Measurements from ENCODE around the gene INTS14.
"Not testable (repeated sequence)": the region's sequence is repeated elsewhere in the genome, so short reads cannot be mapped to it uniquely, and the experiment has no call there.

The INTS14 gene

DNA sequence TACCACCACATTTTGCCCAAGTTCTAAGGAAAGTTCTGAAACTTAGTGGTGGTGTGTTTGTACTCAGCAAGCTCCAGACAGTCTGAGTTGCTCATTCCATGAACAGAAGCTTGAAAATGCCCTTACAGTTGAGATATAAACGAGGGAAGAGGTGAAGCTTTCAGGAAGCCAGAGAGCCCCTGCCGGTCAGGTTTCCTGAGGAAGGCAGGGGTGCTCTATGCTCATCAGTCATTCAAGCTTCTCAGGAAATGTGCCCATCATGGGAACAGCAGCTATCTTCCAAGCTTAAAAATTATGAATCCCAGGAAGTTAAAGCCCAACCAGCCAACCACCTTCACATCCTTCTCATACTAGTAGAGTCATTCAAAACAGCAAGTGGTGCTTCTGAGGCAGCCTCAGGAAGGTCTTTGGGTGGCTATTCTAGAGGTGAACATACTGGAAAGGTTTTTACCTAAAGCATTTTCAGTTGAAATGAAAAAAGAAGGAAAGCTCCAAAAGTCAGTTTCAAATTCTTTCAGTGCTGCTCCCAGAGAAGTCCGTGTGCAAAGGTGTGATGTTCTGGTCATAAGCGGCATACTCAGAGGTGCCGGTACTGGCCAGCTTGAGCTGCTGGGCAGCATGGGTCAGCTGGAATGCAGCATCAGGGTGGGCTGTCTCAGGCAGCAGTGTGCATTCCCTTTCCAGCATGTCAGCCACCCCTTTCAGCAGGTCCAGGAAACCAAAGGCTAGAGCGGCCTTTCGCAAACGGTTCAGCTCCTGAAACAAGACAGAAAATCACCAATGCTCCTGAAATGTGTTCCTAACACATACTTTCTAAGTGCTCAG lies 31.8 kb downstream of the INTS14 start:
- no peak for DNase-seq (ENCODE audit: low read depth)

DNA sequence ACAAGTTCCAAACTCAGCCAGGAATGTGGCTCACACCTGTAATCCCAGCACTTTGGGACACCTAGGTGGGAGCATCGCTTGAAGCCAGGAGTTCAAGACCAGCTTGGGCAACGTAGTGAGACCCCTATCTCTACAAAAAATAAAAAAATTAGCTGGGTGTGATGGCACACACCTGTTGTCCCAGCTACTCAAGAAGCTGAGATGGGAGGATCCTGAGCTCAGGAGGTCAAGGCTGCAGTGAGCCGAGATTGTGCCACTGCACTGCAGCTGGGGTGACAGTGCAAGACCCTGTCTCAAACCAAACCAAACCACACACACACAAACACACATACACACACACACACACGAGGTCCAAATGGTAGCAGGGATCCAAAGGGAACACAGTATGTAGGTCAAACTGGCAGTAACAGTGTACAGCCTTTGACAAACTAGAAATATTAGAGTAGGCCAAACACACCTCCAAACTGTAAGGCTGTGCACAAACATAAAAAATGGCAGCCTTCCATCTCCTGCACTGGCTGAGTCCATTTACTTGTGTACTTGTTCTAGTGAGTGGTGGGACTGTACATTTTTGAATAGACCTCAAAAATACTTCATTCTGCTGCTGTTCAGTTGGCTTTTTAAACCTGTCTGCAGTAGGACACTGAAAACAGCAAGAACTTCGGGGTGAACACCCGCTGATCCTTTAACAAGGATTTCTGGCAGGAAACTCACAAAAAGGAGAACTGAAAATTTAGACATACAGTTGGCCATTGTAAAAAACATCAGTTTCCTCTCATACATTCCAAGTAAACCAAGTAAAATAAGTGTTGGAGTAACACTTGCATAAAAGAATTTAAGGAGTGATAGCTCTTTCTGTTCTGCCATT lies 33.6 kb downstream of the INTS14 start:
- no peak for DNase-seq (ENCODE audit: low read depth)

DNA sequence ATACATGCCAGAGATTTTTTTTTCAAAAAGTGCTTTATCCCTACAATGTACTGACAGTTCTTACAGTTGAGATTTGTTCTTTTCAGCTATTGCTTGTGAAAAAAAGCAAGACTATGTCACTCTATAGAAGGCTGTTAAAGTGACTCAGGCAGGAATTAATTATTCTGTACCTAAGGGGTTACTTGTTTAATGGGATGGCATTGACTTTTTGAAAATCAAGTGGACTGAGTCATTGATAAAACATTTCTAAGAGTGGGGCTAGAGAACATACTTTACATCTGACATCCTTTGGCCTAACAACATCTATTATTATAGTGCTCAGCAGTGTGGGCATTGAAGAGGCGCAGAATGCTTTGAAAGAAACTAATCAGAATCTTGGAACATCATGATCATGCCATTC lies 34.3 kb downstream of the INTS14 start:
- DNase-seq (ENCODE audit: low read depth): no peak

DNA sequence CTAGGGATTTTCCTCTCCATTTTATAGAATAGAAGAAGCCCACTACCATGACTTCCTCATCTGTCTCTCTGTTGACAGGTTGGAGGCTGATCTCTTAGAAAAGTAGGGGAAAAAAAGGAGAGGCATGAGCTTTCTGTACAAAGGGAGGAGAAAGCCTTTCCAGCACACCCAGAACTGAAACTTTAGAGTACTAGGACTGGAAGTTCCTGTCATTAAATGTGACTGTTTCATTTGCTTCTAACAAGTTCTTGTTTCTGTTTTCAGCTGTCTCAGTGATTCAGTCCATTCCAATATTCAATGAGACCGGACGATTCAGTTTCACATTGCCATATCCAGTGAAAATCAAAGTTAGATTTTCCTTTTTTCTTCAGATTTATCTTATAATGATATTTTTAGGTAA lies 39.0 kb downstream of the INTS14 start:
- no peak for DNase-seq (ENCODE audit: low read depth)

DNA sequence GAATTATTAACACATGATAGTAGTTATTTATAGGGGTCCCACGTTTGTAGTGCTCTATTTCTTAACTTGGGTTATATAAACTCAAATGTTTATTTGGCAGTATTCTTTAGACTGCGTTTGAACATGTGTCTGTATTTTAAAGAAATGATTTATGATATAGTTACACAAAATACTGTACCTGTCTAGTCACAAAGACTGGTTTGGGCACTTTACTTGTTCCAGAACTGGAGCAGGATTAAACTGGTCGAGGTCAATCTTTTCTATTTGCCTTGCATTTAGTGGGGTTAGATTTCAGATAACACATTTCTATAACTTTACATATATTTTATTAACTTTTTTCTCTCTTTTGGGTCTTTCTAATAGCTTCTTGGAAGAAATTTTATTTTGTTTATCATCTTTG lies 41.2 kb downstream of the INTS14 start:
- DNase-seq (ENCODE audit: low read depth): no peak

DNA sequence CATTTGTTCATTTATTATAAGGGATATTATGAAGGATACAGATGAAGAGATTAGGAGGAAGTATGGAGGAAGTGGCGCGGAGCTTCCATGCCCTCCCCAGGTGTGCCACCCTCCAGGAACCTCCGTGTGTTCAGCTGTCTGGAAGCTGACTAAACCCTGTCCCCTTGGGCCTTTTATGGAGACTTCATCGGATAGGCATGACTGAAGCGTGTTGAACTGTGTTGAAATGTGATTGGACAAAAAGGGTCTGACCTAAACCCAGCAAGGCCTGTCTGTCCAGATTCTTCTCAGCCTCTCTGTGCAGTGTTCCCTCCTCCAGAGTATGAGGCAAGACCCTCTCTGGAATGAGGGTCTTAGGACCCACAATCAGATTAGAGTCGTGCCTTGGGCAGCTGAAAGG lies 49.0 kb downstream of the INTS14 start:
- no peak for DNase-seq (ENCODE audit: low read depth)

DNA sequence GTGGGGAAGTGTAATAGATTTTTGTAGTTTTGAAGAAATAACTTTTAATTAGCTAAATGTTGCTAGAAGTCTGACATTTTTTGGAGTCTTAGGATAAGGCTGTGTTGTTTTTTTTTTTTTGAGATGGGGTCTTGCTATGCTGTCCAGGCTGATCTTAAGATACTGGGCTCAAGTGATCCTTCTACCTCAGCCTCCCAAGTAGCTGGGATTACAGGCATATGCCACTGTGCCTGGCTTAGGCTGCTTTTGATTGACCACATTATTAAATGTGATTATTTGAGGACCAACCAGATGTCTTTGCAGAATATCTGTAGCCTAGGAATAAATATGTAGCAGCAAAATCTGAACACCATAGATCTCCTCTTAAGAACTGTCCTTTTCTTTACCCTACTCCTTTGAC lies 51.0 kb downstream of the INTS14 start:
- DNase-seq (ENCODE audit: low read depth): no peak

DNA sequence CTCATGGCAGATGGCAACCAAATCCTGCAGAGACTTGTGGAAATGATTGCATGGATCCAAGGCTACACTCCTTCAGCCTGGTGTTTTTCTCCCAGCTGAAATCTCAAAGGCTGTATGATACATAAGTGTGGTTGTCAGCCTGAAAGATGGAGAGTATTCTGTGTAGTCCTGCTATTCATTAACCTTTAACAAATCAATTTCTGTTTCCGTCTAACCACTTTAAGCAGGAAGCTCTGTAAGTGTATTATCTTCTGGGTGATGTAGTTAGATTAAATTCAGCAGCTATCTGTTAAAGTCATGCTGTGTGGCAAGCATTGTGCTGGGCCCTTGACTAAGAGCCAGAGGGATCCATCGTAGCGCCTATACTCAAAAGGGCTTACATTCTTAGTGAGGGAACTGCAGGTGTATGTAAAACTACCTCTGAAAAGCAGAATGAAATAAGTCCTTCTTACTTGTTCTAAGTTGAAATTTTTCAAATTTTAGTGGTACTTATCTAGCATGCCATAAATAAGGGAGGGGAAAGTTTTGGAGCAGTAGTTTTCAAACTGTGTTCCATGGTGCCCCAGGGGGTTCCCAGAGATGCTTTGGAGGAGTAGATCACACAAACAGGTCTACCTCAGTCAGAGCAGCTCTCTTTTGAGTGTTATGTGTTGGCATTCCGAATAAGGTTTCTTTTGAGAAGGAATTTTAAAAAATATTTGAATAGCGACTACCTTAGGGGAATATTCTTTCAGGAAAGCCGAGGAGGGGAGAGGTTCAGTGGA lies 51.8 kb downstream of the INTS14 start:
- no peak for DNase-seq (ENCODE audit: low read depth)

DNA sequence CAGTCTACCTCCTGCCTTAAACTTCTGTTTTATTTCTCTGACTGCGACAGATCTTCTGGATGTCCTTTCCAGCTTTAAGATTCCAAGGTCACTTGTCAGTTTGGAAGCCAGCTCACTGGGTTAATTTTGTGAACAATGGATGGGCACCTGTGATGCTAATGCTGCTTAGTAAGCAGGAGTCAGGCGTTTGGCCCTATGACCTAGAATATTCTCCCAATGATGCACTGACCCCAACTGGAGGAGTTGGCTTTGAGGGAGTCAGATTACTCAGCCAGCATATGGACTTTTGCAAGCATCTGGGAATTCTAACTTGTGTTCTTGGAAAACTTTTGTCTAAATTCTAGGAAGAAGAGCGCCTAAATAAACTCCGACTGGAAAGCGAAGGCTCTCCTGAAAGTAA lies 52.6 kb downstream of the INTS14 start:
- DNase-seq (ENCODE audit: low read depth): no peak

DNA sequence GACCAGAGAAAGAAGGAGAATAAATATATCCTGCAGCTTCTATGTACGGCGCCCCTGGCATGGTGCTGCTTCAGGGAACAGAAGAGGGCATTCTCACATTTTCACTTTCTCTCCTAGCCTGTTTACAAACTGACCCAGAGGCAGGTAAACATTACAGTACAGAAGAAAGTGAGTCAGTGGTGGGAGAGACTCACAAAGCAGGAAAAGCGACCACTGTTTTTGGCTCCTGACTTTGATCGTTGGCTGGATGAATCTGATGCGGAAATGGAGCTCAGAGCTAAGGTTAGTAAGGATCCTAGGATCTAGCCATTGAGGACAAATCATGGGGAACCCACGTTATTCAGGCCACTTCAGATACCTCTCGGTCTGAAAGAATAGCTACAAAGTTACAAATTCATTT lies 54.3 kb downstream of the INTS14 start:
- no peak for DNase-seq (ENCODE audit: low read depth)

DNA sequence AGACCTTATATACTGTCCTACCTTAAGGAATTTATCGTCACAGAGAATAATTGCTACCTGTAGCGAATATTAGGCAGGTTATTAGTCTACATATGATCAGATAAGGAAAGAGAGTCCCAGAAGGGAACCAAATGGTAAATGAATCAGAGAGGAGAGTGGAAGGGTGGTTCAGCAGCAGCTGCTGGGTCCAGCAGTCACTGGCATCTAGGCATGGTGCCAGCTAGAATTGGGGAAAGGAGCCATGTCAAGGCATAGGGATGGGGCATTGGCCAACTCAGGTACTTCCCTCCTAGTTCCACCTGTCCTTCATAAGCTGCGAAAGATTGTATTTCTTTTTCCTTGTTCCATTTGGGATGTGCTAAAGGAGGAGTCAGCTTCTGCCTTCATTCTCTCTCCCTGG lies 57.2 kb downstream of the INTS14 start:
- DNase-seq (ENCODE audit: low read depth): no peak

DNA sequence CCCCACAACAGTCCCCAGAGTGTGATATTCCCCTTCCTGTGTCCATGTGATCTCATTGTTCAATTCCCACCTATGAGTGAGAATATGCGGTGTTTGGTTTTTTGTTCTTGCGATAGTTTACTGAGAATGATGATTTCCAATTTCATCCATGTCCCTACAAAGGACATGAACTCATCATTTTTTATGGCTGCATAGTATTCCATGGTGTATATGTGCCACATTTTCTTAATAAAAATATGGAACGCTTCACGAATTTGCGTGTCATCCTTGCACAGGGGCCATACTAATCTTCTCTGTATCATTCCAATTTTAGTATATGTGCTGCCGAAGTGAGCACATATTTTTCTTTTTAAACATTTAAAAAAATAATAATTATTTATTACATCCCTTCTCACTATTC lies 58.1 kb downstream of the INTS14 start:
- not testable (repeated sequence) for DNase-seq (ENCODE audit: low read depth)

DNA sequence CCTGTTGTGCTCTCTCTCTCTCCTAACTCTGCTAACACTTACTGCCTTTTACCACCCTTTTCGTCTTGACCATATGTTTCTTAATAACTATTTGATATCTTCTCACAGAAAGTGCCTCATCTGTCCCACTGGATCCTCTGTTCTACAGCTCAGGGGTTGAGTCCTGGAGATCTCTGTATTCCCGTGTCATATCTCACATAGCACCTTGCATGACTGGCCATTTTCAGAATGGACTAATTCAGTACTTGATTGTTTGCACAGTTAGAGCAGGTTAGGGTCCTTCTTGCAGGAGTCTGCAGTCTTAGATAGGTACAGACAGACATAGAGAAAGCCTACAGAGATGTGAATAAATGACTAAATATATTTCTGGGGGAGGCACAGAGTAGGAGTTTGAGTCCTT lies 59.7 kb downstream of the INTS14 start:
- DNase-seq (ENCODE audit: low read depth): no peak

DNA sequence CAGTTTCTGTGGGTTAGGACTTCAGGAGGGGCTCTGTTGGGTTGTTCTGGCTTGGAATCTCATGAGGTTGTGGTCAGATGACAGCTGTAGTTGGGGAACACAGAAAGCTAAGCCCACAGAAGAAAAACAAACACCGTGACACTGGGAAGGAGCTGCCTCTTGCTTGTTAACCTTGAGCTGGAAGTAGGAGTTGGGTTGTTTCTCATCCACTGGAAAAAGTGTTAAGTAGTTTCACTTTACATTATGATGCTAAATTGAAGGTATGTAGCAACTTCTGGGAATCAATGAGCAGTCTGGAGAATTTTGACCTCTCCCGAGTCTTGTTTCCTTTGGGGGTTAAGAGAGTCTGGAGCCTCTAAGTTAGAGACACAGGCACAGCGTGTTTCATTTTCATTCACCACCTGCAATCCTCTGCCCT lies 60.2 kb downstream of the INTS14 start:
- no peak for DNase-seq (ENCODE audit: low read depth)

DNA sequence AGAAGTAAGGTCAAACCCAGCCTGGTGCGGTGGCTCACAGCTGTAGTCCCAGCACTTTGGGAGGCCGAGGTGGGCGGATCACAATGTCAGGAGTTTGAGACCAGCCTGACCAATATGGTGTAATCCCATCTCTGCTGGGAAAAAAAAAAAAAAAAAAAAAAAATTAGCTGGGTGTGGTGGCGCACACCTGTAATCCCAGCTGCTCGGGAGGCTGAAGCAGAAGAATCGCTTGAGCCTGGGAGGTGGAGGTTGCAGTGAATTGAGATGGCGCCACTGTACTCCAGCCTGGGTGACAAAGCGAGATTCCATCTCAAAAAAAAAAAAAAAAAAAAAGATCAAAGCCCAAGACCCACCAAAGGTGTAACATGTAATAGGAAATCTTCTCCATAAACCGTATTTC lies 61.6 kb downstream of the INTS14 start:
- DNase-seq (ENCODE audit: low read depth): not testable (repeated sequence)

DNA sequence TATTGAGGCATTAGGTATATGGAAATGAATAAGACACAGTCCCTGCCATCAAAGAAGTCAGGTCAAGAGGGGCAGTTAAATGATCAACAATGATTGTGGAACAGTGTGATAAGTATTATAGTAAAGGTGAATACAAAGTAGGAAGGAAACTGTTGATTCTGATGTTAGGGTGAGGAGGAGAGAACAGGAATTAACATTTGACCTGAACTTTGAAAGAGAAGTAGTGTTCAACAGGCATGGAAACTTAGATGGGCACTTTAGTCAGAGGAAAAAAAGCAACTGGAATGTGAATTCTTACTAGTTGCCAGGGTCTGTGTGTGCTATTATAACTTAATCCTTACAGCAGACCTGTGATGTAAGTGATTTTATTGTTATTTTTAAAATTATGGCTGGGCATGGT lies 63.1 kb downstream of the INTS14 start:
- no peak for DNase-seq (ENCODE audit: low read depth)

DNA sequence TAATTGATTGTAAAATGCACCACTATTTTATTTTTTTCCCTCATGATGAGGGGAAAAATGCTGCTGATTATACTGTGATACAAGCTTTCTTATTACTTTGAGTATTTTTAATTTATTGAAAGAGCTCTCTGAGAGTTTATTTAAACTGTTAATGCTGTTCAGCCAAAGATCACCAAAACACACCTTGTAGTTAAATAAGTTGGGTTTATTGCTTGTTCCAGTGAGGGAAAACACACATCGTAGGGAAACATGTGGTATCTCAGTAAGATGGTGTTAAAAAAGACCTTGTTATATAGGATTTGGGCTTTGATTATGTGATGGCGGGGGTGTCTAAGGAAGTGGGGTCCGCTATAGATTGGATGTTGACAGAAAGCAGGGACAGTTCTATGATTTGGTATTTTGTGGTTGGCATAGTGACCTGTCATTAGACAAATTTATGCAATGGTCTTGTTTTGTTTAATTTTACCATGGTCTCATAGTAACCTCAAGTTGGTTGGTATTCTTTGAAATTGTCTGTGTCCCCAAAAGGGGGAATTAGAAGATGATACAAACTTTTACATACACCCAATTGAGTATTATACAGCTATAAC lies 69.6 kb downstream of the INTS14 start:
- DNase-seq (ENCODE audit: low read depth): no peak

DNA sequence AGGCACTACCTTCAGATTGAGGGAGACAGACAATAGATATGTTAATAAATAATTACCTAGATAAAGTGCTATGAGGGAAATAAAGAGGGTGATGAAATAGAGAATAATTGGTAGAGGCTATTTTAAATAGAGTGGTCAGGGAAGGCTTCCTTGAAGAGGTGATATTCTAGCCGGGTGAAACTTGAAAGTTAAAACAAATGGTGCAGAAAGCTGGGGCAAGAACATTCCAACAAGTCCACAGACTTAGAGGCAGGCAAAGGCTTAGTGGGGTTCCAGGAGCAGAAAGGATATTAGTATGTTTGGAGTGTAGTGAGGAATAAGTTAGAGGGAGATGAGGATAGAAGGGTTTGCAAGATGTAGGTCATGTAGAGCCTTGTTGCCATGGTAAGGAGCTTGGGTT lies 70.6 kb downstream of the INTS14 start:
- DNase-seq (ENCODE audit: low read depth): no peak

DNA sequence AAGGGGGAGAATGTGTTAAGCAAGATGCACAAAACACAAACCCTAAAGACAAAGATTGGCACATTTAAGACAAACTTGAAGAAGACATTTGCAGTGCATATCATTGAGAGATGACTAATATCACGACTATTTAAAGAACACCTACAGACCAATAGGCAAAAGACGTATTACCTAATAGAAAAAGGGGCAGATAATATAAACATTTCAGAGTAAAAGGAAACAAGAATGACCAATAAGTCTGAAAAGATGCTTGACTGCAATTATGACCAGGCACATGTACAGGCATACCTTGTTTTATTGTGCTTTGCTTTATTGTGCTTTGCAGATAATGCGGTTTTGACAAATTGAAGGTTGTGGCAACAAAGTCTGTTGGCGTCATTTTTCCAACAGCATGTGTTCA lies 75.7 kb downstream of the INTS14 start:
- no peak for DNase-seq (ENCODE audit: low read depth)

DNA sequence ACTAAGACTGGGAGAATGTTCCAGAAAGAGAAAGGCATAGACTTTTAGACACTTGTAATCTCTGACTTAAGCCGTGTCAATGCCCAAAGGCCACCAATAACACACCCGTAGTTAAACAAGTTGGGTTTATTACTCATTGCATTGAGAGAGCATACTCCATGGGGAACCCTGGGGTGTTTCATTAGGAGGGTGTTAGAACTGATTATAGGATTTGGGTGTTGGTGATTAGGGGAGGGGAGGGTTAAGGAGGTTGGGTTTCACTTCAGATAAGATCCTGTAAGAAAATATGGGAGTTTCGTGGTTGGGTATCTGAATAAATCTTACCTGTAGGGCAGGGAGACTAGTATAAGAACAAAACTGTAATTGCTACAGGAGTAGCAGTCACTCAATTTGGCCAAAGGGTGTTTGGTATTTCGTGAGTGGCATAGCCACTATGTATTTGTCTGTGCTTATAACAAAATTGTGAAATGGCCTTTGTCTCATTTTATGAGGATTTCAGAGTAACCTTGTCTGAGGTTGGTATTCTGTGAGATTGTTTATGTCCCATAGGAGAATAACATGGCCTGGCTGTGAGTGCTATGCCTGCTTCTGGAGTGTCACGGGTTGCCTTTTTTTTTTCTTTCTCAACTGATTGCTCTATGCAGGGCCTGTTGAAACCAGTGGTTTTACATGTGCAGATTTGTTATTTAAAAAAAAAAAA lies 77.7 kb downstream of the INTS14 start:
- DNase-seq (ENCODE audit: low read depth): no peak

DNA sequence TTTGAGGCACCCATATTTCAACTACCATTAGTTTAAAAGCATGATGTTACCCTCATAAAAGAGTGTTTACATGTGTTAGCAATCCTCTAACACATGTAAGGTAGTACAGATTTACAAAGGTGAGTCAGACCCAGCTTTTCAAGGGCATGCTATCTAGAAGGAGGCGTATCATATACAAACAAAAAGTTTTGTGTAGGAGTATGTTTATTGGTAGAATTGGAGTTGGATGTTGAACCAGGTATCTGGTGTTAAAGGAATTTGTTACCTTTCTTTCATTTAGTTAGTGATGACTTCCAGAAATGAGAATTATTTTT lies 78.2 kb downstream of the INTS14 start:
- no peak for DNase-seq (ENCODE audit: low read depth)

All from stimulated activated CD8-positive, alpha-beta memory T cell treated with anti-CD3 and anti-CD28 coated beads, Interleukin-7, amount 100 ng/mL, for 24 hours (primary cell).